ENCODE data around the gene TMEM94.

DNA sequence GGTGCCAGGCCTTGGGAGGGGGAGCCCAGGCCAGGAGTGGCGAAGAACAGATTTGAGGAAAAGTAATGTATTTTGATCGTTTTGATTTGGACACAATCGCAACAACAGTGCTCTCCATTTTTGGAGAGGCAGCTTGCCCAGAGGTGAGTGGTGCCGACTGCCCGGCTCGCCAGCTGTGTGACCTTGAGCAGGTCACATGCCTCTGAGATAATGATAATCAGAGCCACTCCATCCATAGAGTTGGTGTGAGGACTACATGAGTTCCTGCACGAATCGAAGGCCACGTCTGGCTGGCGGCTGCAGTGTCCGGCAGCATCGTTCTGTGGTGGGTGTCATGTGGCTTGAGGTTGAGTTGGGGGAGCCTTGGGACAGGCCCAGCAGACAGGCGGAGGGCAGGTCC, 89.7 kb downstream of the TMEM94 start:
- TF ChIP-seq, protein P1, sequence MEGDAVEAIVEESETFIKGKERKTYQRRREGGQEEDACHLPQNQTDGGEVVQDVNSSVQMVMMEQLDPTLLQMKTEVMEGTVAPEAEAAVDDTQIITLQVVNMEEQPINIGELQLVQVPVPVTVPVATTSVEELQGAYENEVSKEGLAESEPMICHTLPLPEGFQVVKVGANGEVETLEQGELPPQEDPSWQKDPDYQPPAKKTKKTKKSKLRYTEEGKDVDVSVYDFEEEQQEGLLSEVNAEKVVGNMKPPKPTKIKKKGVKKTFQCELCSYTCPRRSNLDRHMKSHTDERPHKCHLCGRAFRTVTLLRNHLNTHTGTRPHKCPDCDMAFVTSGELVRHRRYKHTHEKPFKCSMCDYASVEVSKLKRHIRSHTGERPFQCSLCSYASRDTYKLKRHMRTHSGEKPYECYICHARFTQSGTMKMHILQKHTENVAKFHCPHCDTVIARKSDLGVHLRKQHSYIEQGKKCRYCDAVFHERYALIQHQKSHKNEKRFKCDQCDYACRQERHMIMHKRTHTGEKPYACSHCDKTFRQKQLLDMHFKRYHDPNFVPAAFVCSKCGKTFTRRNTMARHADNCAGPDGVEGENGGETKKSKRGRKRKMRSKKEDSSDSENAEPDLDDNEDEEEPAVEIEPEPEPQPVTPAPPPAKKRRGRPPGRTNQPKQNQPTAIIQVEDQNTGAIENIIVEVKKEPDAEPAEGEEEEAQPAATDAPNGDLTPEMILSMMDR (IDR thresholded peaks at IDR 0.05; ENCODE audit: poor library complexity), result no peak
- TF ChIP-seq EZH2phosphoT487 (IDR thresholded peaks at IDR 0.05; ENCODE audit: low read depth, severe bottlenecking, unreplicated experiment) (no peak), EZH2 (IDR thresholded peaks at IDR 0.05; ENCODE audit: borderline replicate concordance) (no peak)

Measured in hepatocyte (in vitro differentiated cells).